Activated T-cell treated with anti-CD3 and anti-CD28 coated beads for 4 hours (primary cell): ENCODE measurements around the gene KLHL3.

ENCODE experiments used
- DNase-seq: peaks from one replicate; pipeline ENCODE4 v3.0.0-alpha.2; 2020

The KLHL3 gene

DNA sequence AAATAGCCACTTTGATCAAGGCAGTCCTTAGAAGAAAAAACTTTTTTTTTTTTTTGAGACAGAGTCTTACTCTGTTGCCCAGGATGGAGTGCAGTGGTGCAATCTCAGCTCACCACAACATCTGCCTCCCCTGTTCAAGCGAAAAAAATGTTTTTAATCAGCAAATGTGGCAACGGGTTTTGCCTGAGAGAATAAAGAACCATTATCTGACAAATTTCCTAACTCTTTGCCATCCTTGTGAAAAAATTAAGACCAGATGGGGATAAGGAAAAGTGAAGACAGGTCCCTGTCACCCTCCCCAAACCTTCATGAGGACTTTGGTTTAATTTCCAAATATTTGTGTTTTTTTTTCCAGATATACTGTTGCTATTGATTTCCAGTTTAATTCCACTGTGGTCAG lies 129.5 kb downstream of the KLHL3 start:
- DNase-seq, result no peak

DNA sequence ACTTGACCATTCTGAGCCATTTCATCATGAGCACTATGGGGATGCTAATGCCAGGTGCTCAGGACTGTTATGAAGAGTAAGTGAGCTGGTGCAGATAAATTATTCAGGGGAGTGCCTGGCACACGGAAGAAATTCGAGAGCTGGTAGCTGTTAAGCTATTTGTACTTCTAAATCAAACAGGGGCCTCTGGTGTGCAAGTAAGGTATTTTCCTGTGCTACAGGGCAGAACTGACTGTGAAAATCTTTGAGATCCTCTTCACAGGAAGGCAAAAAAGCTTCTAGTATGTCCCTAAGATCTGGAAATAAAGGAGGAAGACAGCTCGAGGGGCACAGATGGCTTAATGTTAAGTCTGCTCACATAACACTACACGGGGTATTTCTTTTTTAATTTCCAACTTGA lies 130.5 kb downstream of the KLHL3 start:
- no peak for DNase-seq

DNA sequence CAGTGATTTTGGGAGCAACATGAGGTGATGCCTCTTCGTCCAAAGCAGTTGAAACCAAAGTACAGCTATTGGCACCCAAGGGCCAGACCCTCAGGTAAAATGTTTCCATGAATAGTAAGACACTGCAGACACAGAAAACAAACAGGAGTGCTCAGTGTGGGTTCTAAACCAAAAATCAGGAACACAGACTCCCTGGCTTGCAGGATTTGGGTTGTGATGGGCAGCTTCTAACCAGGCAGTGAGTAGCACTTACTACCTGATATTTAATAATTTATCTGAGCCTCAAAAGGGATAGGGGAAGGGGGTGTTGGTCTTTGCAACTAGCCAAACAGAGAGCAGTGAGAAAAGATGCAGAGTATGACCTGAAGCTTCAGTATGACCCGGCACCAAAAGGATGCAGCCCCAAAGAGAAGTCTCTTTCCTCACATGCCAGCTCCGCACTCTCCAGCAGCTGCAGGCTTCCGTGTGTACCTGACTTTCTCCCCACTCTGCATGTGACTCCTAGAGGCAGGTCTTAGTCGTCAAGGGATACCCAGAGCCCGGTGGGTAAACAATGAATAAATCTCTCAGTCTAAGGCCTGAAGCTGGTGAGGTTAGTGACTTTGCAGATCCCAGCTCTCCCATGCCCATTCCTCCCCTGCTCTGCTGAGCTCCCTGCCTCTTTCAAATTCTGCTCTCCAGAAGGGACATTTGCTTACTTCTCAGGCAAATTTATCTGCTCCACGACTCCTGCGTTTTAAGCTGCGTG lies 131.4 kb downstream of the KLHL3 start:
- DNase-seq, result no peak

- no peak for DNase-seq
Measured at GRCh38 chr5:137603891-137604290, 132.0 kb downstream of the KLHL3 start.

DNA sequence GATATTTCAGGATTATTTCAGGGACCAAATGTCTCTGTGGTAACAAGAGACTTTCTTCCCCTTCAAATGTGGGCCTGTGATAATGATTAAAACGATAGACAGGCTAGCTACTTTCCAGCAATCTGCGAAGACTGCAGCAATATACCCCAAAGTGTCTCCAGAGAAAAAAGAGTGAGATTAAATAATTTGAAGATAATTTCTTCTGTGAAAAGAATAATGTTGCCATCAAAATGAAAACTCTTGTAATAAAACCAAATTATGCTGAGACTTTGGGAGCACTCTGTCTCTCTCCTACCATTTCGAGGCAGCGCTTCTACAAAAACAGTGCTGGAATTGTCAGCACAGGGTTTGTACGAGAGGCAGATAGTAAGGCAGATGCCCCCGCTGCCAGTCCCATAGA lies 132.5 kb downstream of the KLHL3 start:
- no peak for DNase-seq

DNA sequence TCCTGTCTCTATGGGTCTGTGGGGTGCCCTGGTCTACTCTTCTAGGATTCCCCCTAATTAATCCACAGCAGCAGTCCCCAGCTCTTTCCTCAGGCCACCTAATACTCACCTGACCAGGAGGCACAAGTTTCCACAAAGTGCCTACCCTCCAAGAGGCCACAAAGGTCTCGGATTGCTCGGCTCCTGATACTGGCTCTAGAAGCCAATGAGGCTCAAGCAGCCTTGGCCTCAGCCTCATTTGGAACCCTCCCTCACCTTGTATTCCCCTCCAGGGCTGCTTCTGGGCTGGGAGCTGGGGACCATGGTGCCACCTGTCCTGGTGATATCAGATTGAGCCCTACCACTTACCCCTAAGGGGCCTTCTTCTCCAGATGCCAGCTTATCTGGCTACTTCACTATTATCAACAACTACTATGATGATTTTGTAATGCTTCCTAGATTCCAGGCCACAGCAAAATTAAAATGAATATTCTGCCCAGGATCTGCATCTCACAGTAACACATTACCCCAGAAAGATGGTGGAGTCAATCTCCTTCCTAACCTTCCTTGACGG lies 133.1 kb downstream of the KLHL3 start:
- DNase-seq, result no peak

GRCh38 chr5:137600721-137601360 lies 135.0 kb downstream of the KLHL3 start:
- no peak for DNase-seq

- no peak for DNase-seq
Measured at GRCh38 chr5:137599457-137599856, 136.4 kb downstream of the KLHL3 start.

DNA sequence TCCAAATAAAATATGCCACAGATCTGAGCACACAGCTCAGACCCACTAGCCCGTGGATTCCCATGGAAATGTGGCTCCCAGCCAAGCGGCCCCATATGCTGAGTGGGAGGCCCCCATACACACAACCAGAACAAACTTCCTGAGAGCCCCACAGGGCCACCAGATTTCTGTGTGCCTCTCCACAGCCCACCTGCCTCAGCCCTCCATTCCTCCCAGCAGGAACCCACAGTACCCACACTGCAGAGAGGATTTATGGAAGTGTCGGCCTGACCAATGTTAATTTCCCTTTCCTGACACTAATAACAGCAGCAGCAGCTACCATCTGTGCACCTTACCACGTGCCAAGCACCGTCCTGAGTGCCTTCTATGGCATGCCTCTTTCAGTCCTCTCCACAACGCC lies 137.5 kb downstream of the KLHL3 start:
- no peak for DNase-seq

DNA sequence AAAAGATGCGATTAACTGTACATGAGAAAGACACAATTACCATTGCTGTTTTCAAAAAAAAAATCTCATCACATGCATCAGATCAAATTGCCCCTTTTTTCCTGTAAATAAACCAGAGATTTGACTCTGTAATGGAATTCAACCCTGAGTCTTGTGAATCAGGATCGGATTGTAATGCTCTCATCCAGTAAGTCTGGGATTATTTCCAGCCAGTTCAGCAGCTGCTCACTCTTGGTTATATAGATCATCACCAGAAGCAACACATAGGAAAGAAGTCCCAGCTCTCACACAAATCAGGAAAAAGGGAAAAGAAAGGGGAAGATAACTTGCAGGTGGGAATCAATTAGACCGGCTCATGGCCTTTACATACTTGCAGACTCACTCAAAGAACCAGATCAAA lies 138.9 kb downstream of the KLHL3 start:
- DNase-seq, result no peak

DNA sequence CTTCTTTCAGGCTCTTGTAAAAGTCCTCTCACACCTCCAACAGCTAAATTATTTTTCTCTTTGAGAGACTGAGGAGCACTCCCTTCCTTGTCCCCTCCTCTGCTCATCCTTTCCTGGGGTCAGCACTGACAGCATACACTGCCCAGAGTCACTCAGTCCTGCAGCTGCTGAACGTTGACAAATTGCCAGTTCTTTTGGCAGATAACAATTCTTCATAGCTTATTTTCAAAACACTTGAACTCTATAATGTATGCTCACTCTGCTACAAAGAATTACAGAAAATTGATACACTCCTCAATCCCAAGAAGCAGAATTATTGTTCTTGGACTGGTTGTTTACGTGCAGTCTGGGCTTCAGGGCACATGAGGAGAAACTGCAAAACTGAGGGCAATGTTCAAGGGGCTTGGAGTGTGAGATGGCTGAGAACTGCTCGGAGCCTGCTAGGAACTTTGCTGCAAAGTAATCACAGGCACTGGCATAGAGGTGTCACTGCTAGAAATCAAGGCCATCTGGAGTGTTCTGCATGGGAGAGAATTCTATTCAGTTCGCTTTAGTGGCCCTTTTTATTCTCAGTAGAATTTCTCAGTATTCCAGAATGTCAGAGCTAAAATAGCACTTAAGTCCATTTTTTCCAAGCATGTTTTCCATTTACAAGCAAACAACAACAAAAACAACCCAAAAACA lies 140.4 kb downstream of the KLHL3 start:
- DNase-seq, result no peak

GRCh38 chr5:137594717-137595116 lies 141.2 kb downstream of the KLHL3 start:
- no peak for DNase-seq

DNA sequence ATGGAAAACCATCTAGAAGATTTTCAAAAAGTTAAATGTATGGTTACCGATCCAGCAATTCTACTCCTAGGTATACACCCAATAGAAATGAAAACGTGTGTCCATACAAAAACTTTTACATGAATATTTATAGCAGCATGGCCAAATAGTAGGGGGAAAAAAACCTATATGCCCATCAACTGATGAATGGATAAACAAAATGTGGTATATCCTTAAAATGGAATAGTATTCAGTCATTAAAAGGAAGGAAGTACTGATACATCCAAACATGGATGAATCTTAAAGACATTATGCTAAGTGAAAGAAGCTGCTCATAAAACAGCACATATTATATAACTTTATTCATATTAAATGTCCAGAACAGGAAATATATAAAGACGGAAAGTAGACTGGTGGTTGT lies 143.6 kb downstream of the KLHL3 start:
- DNase-seq, result no peak

GRCh38 chr5:137589185-137589584 lies 146.7 kb downstream of the KLHL3 start:
- DNase-seq, result no peak

GRCh38 chr5:137587919-137588318 lies 148.0 kb downstream of the KLHL3 start:
- no peak for DNase-seq

DNA sequence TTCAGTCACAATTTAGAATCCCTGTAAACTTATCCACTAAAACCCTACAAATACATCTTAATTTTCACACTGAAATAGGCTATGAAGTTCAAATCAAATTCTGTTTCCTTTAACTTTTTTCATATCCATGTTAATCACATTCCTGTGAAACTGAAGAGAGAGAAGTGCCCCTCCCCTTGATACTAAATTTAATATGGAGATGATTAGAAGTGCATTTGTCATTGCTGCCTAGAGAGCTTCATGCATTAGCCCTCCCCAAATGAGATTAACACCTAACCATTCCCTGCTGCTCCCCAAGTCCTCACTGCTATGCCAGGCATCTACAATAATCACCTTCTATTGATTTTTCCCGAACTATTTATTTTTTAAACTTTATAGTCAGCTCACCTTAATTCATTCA lies 151.6 kb downstream of the KLHL3 start:
- no peak for DNase-seq

DNA sequence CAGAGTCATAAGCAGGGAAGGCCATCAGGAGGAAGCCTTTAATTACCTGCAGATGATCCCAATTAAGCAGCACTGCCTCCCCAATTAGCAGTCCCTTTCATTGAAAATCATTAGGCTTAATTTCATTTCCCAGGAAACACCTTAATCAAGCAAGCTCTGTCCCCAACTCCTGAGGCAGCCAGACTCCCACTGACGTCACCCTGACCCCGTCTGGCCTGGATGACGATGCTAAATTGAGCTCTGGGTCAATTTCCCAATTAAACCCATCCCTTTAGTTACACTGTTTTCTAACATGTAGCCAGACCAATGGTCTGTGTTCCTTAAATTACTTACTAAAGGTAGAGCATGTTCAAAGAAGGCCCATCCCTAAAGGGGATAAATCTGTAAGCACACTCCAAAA lies 152.8 kb downstream of the KLHL3 start:
- no peak for DNase-seq

- no peak for DNase-seq
Measured at GRCh38 chr5:137582218-137582617, 153.7 kb downstream of the KLHL3 start.

GRCh38 chr5:137581776-137582175 lies 154.1 kb downstream of the KLHL3 start:
- no peak for DNase-seq

DNA sequence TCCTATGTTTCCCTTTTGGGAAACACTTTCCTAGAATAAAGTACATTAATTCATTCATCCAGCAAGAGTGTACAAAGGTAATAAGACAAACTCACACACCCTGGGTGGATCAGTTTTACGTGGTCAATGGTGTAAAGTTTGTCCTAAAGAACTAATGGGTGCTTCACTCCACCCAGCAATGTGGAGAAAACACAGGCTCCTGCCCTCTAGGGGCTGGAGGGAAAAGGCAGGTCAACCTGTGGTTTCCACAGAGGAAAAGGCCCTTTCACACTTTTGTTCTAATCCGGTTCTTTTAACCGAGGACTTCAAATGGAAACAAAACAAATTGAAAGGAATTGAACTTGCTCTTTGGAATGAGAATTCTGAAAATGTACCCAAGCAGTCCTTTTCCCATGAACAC lies 155.9 kb downstream of the KLHL3 start:
- no peak for DNase-seq

DNA sequence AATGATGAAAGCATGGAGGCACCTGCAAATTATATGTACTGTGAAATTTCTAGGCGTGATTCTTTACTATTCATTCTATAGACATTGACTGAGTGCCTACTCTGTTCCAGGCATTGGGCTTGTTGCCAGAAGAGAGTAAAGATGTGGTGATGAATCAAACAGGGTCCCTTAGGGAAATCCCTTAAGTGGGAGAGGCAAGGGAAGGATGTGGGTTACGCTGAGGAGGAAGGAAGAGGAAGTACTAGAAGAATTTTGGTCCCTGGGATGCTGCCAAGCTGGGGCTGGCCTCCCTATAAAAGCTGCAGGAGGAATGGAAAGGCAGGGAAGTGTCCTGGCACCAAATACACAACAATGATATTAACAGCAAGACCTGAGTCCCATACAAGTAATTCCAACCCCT lies 160.0 kb downstream of the KLHL3 start:
- no peak for DNase-seq

DNA sequence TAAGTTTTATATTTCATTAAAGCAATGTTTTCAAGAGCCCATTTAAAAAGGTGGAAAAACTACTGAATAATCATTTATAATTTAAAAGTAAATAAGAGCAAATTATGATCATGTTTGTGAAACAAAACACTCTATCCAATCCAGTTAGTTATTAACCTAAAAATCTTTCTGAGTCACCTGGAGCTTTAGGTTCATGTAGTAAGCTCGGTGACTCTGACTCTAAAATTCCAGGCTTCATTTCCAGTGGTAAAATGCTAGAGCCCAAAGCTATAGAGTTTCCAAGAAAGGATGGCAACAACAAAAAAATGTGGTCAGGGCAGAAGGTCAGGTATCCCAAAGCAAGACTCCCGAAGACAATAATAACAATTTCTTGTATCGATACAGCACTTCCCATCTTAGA lies 160.7 kb downstream of the KLHL3 start:
- no peak for DNase-seq

DNA sequence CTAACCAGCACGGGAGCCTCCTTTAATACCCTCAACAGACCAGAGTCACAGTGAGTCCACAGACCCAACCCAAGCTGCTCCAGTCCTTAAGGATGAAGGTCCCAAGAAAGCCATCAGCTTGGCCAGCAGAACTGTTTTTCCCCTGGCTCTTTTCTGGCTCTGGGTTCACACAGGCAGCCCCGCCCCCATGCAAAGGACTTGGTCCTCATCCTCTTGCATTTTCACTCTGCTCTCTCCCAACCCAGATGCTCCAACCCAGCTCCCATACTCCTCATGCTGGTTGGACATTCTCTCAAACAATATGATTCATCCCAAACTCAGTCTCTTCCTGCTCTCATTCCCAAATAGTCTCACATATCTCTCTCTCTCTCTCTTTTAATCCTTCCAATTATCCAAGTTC lies 162.5 kb downstream of the KLHL3 start:
- DNase-seq, result no peak
